ENCODE data around the gene CDH4. TPM values are rescaled to one million over a fixed set of nuclear protein-coding genes. Genes with fewer than 3 reads are reported as not detected.

Gene CDH4
- polyA plus RNA-seq, 1 donor: 1.7 TPM

DNA sequence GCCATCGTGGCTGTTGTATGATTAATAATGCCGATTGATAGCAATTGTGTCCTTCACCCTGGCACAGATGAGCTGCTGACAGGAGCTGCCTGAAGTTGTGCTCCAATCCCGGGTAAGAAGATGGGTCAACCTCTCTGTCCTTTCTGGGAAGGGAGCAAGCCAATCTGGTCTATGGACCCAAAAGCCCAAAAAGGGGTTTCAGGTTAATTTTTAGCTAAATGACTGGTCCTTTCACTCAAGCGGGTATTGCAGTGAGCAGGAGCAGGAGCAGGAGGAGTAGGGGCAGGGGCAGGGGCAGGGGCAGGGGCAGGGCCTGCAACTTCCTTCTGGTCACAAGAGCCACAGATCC lies 648.9 kb downstream of the CDH4 start:
- Histone ChIP-seq H3K27ac (ENCODE audit: low read length) (no peak overlapping the region), H3K9me3 (ENCODE audit: control insufficient read depth, low read depth, low read length) (no peaks in the 10 kb centered on the region), H3K4me3 (ENCODE audit: low read length) (no peak overlapping the region), H3K36me3 (ENCODE audit: control insufficient read depth, insufficient read depth, low read length) (no peaks in the 10 kb centered on the region), H3K27me3 (ENCODE audit: control insufficient read depth, insufficient read depth, low read length) (peaks cover 22% of the 10 kb centered on the region), H3K4me1 (ENCODE audit: control insufficient read depth, insufficient read depth, low read length) (no peaks in the 10 kb centered on the region)
- 60% methylated on average over 1 of the region's 4 CpGs for WGBS (ENCODE audit: insufficient coverage, low lambda C conversion rate)
- no peak for DNase-seq

GRCh38 chr20:61901392-61902220 lies 649.5 kb downstream of the CDH4 start:
- no peak for DNase-seq
- no peaks in the 10 kb centered on the region for H3K36me3 ChIP-seq (ENCODE audit: control insufficient read depth, insufficient read depth, low read length)
- no CpG with 5 or more reads among the region's 35 CpGs for WGBS (ENCODE audit: insufficient coverage, low lambda C conversion rate)
- peaks cover 22% of the 10 kb centered on the region for H3K27me3 ChIP-seq (ENCODE audit: control insufficient read depth, insufficient read depth, low read length)
- no peaks in the 10 kb centered on the region for H3K4me1 ChIP-seq (ENCODE audit: control insufficient read depth, insufficient read depth, low read length)
- H3K4me3 ChIP-seq (ENCODE audit: low read length): no peak overlapping the region
- H3K27ac ChIP-seq (ENCODE audit: low read length): no peak overlapping the region
- no peaks in the 10 kb centered on the region for H3K9me3 ChIP-seq (ENCODE audit: control insufficient read depth, low read depth, low read length)

DNA sequence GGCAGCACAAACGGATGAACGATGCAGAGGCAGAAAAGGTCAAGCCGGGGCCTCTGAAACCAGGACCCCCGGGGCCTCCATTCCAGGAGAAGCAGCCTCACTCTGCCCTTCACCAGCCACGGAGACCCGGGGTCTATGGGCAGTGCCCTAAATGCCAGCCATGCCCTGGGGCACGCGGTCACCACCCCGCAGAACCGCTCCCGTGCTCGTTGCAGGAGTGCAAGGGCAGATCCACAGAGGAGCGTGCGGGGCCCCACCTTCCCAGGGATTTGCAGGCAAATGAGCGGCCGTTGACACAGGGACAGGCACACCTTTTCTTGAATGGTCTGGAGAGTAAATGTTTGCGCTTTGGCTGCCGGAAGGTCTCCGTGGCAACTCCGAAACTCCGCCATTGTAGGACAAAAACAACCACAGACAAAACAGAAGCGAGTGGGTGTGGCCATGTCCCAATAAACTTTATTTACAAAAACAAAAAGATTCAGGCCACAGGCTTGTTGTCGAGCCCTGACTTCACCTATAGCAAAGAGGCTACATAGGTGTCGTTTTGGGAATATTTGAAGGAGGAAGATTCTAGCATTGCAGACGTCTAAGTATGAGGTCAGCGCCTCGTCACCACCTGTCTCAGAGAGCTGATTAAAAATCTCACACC lies 650.3 kb downstream of the CDH4 start:
- no peak for DNase-seq
- no CpG with 5 or more reads among the region's 27 CpGs for WGBS (ENCODE audit: insufficient coverage, low lambda C conversion rate)
- peaks cover 22% of the 10 kb centered on the region for H3K27me3 ChIP-seq (ENCODE audit: control insufficient read depth, insufficient read depth, low read length)
- H3K4me3 ChIP-seq (ENCODE audit: low read length): no peak overlapping the region
- H3K9me3 ChIP-seq (ENCODE audit: control insufficient read depth, low read depth, low read length): no peaks in the 10 kb centered on the region
- H3K27ac ChIP-seq (ENCODE audit: low read length): no peak overlapping the region
- H3K4me1 ChIP-seq (ENCODE audit: control insufficient read depth, insufficient read depth, low read length): no peaks in the 10 kb centered on the region
- H3K36me3 ChIP-seq (ENCODE audit: control insufficient read depth, insufficient read depth, low read length): no peaks in the 10 kb centered on the region

- no CpG with 5 or more reads among the region's 26 CpGs for WGBS (ENCODE audit: insufficient coverage, low lambda C conversion rate)
- Histone ChIP-seq H3K27me3 (ENCODE audit: control insufficient read depth, insufficient read depth, low read length) (peaks cover 22% of the 10 kb centered on the region), H3K9me3 (ENCODE audit: control insufficient read depth, low read depth, low read length) (no peaks in the 10 kb centered on the region), H3K36me3 (ENCODE audit: control insufficient read depth, insufficient read depth, low read length) (no peaks in the 10 kb centered on the region), H3K4me1 (ENCODE audit: control insufficient read depth, insufficient read depth, low read length) (no peaks in the 10 kb centered on the region), H3K27ac (ENCODE audit: low read length) (no peak overlapping the region), H3K4me3 (ENCODE audit: low read length) (no peak overlapping the region)
- DNase-seq: no peak
Measured at GRCh38 chr20:61903575-61904340, 651.7 kb downstream of the CDH4 start.

DNA sequence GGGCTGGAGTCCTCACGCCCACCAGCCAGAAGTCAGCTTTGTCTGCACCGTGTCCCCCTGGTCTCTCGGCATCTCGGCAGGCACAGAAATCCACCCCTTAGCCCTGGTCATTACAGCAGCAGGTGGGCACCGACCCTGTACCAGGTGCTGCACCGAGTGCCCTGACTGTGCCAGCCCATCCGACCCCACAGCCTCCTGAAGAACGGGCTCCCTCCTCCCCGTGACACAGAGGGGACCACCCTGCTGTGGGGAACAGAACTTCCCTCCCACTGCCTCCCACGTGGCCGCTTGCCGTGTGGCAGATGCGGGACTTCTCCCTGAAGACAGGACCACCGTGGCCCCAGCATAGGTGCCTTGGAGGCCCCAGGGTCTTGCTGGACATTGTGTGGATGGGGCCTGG lies 652.4 kb downstream of the CDH4 start:
- Histone ChIP-seq H3K9me3 (ENCODE audit: control insufficient read depth, low read depth, low read length) (no peaks in the 10 kb centered on the region), H3K36me3 (ENCODE audit: control insufficient read depth, insufficient read depth, low read length) (no peaks in the 10 kb centered on the region), H3K4me1 (ENCODE audit: control insufficient read depth, insufficient read depth, low read length) (no peaks in the 10 kb centered on the region), H3K4me3 (ENCODE audit: low read length) (no peak overlapping the region), H3K27ac (ENCODE audit: low read length) (no peak overlapping the region), H3K27me3 (ENCODE audit: control insufficient read depth, insufficient read depth, low read length) (peaks cover 22% of the 10 kb centered on the region)
- no peak for DNase-seq
- no CpG with 5 or more reads among the region's 14 CpGs for WGBS (ENCODE audit: insufficient coverage, low lambda C conversion rate)

GRCh38 chr20:61905781-61906523 lies 653.9 kb downstream of the CDH4 start:
- peaks cover 16% of the 10 kb centered on the region for H3K27me3 ChIP-seq (ENCODE audit: control insufficient read depth, insufficient read depth, low read length)
- H3K36me3 ChIP-seq (ENCODE audit: control insufficient read depth, insufficient read depth, low read length): no peaks in the 10 kb centered on the region
- no peaks in the 10 kb centered on the region for H3K9me3 ChIP-seq (ENCODE audit: control insufficient read depth, low read depth, low read length)
- no peak overlapping the region for H3K27ac ChIP-seq (ENCODE audit: low read length)
- no CpG with 5 or more reads among the region's 15 CpGs for WGBS (ENCODE audit: insufficient coverage, low lambda C conversion rate)
- no peak overlapping the region for H3K4me3 ChIP-seq (ENCODE audit: low read length)
- H3K4me1 ChIP-seq (ENCODE audit: control insufficient read depth, insufficient read depth, low read length): no peaks in the 10 kb centered on the region
- DNase-seq: no peak

DNA sequence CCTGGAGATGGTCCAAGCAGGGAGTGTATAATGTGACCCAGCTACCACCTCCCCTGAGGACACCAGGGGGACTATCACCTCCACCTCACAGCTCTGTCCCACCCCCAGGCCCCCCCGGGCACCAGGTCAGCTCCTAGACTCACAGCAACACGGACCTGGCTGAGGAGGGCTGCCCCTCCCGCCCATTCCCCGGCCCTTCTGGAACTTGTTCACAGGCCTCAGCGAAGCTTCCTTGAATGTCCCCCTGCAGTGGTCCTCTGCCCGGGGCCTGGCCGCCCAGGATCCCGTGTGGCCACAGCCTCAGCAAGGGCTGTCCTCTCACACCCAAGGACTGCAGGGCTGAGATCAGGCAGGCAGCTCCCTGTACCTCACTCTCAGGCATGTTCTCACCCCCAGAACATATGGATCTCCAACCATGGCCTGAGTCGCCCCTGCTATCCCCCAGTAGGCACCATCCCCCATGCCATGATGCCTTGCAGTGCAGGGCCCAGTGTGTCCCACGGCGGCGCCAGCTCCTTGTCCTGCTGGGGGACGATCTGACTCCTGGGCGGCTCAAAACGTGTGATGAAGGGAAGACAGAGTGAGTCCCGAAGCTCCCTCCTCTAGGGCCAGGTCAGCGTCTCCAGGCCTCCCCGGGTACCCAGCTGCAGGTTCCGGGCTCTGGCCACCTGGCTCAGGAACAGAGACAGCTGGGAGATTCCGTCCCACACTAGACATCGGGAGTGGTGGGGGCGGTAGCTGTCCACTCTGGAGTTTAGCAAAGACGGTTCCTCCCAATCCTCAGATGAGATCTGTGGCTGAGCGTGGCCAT lies 655.2 kb downstream of the CDH4 start:
- peaks cover 5% of the 10 kb centered on the region for H3K27me3 ChIP-seq (ENCODE audit: control insufficient read depth, insufficient read depth, low read length)
- no CpG with 5 or more reads among the region's 24 CpGs for WGBS (ENCODE audit: insufficient coverage, low lambda C conversion rate)
- no peak for DNase-seq
- H3K36me3 ChIP-seq (ENCODE audit: control insufficient read depth, insufficient read depth, low read length): no peaks in the 10 kb centered on the region
- no peaks in the 10 kb centered on the region for H3K9me3 ChIP-seq (ENCODE audit: control insufficient read depth, low read depth, low read length)
- H3K4me1 ChIP-seq (ENCODE audit: control insufficient read depth, insufficient read depth, low read length): no peaks in the 10 kb centered on the region
- no peak overlapping the region for H3K27ac ChIP-seq (ENCODE audit: low read length)
- no peak overlapping the region for H3K4me3 ChIP-seq (ENCODE audit: low read length)

- 82% methylated on average over 3 of the region's 38 CpGs for WGBS (ENCODE audit: insufficient coverage, low lambda C conversion rate)
- no peaks in the 10 kb centered on the region for H3K27me3 ChIP-seq (ENCODE audit: control insufficient read depth, insufficient read depth, low read length)
- no peak for DNase-seq
Measured at GRCh38 chr20:61908057-61909026, 656.3 kb downstream of the CDH4 start.

DNA sequence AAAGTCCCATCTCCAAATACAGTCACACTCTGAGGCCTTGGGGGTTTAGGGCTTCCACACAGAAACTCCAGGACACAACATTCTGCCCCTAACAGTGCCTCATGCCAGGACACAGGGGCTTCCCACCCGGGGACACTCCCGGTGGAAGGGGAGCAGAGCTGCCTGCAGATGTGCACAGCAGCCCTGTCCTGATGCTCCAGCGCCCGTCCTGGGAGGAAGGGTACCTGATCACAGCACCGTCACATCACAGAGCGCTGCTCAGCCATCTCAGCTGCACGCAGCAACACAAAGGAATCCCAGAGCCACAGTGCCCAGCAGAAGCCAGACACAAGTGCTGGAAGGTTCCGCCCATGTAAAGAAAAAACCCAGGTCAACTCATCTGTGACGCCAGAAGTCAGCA lies 657.0 kb downstream of the CDH4 start:
- Histone ChIP-seq H3K27ac (ENCODE audit: low read length) (no peak overlapping the region), H3K4me3 (ENCODE audit: low read length) (no peak overlapping the region), H3K9me3 (ENCODE audit: control insufficient read depth, low read depth, low read length) (no peaks in the 10 kb centered on the region), H3K36me3 (ENCODE audit: control insufficient read depth, insufficient read depth, low read length) (no peaks in the 10 kb centered on the region), H3K4me1 (ENCODE audit: control insufficient read depth, insufficient read depth, low read length) (no peaks in the 10 kb centered on the region), H3K27me3 (ENCODE audit: control insufficient read depth, insufficient read depth, low read length) (no peaks in the 10 kb centered on the region)
- WGBS (ENCODE audit: insufficient coverage, low lambda C conversion rate): no CpG with 5 or more reads among the region's 9 CpGs
- DNase-seq: no peak

More at GRCh38 chr20:61908057-61909026, 656.3 kb downstream of the CDH4 start:
- Histone ChIP-seq H3K36me3 (ENCODE audit: control insufficient read depth, insufficient read depth, low read length) (no peaks in the 10 kb centered on the region), H3K27ac (ENCODE audit: low read length) (no peak overlapping the region), H3K4me3 (ENCODE audit: low read length) (no peak overlapping the region), H3K4me1 (ENCODE audit: control insufficient read depth, insufficient read depth, low read length) (no peaks in the 10 kb centered on the region), H3K9me3 (ENCODE audit: control insufficient read depth, low read depth, low read length) (no peaks in the 10 kb centered on the region)
